Subcutaneous adipose tissue (tissue), 4 donors: ENCODE data around the gene ARHGAP25. TPM values are rescaled to one million over a fixed set of nuclear protein-coding genes. Genes with fewer than 3 reads are reported as not detected.

Experiments
- total RNA-seq, 4 donors: library from RNA; depleted of rRNA; stranded (reverse); fragments of >200 nt; gene quantifications; one replicate each; pipeline ENCODE4 v1.1.0, GENCODE V29; 2016
- TF ChIP-seq, protein P1 (sequence below): fragments of 450-650 bp; IDR thresholded peaks from one replicate; pipeline ENCODE4 v1.5.1; 2016; ENCODE audit warnings: low read depth, mild to moderate bottlenecking, control low read depth, antibody characterized with exemption, moderate library complexity

The ARHGAP25 gene
- total RNA-seq, 4 donors from 2014 or later = 7.3 to 29.7 (median 14.3) TPM

- TF ChIP-seq, protein P1, sequence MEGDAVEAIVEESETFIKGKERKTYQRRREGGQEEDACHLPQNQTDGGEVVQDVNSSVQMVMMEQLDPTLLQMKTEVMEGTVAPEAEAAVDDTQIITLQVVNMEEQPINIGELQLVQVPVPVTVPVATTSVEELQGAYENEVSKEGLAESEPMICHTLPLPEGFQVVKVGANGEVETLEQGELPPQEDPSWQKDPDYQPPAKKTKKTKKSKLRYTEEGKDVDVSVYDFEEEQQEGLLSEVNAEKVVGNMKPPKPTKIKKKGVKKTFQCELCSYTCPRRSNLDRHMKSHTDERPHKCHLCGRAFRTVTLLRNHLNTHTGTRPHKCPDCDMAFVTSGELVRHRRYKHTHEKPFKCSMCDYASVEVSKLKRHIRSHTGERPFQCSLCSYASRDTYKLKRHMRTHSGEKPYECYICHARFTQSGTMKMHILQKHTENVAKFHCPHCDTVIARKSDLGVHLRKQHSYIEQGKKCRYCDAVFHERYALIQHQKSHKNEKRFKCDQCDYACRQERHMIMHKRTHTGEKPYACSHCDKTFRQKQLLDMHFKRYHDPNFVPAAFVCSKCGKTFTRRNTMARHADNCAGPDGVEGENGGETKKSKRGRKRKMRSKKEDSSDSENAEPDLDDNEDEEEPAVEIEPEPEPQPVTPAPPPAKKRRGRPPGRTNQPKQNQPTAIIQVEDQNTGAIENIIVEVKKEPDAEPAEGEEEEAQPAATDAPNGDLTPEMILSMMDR = no peak
Observed at GRCh38 chr2:68750592-68751396, 16.2 kb downstream of the ARHGAP25 start.

DNA sequence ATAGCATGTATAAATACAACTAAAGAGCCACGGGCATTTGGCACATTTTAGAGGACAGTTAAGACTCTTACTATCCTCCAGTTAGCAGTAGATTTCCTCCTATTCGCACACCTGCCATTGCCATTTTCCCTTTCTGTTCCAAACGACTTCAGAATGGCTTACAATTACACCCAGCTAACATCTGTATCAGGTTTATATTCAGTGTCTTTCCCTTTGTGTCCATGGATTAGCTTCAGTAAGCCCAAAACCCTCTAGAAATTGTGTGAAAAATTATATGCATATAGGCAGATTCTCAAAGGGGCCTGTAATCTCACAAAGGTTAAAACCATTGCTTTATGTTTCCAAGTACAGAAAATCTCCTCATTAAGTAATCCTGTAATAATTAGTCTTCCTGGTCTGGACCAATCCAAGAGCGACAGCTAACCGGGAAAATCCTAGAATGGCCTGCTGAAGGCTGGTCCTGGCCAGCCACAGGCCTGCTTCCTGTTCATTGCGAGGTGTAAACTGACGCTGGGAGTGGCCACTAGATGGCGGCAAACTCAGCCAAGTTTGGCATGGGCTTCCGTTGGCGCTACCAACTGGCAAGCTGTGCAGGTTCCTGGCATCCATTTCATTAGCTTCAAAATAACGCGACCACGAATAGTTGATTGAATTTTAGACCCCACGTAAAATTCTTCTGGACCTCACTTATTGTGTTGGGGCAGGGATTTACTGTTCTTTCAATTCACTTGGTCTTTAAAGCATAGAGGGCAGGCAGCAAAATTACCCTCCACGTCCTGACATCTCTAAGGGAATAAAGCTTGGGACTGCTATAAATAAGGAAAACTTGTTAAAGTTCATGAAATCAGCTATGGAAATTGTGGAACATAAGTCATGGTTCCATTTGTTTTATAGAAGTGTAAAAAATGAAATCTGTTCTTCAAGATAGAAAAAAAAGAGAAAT lies 17.1 kb downstream of the ARHGAP25 start:
- TF ChIP-seq, protein P1 = no peak

DNA sequence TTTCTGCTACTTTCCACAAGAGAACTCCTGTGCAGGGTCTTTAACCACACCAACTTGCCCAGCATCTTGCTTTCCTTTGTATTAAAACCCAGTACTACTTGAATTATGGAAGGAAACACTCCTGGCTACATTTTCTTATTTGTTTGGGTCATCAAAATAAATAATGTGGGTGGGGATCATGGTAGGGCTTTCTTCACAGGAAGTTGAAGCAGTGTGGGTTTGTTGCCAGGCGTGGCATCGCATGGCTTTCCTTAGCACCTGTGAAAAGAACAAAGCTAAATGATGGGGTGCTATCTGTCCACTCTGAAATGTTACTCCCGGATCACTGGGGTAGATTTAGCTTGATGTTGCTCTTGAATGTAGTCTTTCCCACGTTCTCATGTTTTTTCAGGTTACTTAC lies 18.7 kb downstream of the ARHGAP25 start:
- TF ChIP-seq, protein P1 = no peak

DNA sequence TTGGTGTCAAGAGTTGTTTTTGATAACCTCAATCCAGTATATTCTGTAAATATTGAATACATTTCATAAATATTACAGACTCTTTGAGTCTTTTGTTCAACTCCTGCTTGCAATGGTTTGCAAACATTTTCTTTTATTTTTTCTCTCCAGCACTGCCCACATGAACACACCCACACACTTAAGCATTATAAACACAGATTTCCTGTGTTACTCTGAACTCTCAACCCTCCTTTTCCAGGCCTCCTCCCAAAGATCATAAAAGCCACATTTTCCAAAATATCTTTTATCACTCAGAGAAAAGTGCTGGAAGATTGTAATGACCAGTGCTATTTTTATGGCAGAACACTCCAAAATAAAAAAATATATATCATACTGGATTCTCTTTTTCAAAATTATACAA lies 20.5 kb downstream of the ARHGAP25 start:
- TF ChIP-seq, protein P1 = no peak

GRCh38 chr2:68756178-68756577 lies 21.6 kb downstream of the ARHGAP25 start:
- TF ChIP-seq, protein P1 = no peak

GRCh38 chr2:68757081-68757480 lies 22.5 kb downstream of the ARHGAP25 start:
- TF ChIP-seq, protein P1 = no peak

GRCh38 chr2:68762100-68762499 lies 27.5 kb downstream of the ARHGAP25 start:
- TF ChIP-seq, protein P1 = no peak
